H1 (cell line): ENCODE data around the gene NBPF3. TPM values are rescaled to one million over a fixed set of nuclear protein-coding genes. Genes with fewer than 3 reads are reported as not detected.

Experiments
- ATF3 ChIP-seq: IDR thresholded peaks from 2 replicates; pipeline ENCODE4 v1.6.1; 2011; ENCODE audit warnings: low read depth, mild to moderate bottlenecking, low read length; ENCODE audit not compliant: insufficient read depth
- CBX8 ChIP-seq: fragments of 300-800, 300-1000 bp; sonication (generic); IDR thresholded peaks from 2 replicates; pipeline ENCODE4 v1.7.1; 2016; ENCODE audit warnings: low read depth, low read length, borderline replicate concordance
- CHD1 ChIP-seq: IDR thresholded peaks from 2 replicates; pipeline ENCODE4 v1.6.1; 2012; ENCODE audit warnings: low read depth, low read length, improper control_type of control experiment
- CHD7 ChIP-seq: fragments of 300-600 bp; sonication (generic); IDR thresholded peaks from 2 replicates; pipeline ENCODE4 v1.7.1; 2012; ENCODE audit warnings: low read length, moderate library complexity, mild to moderate bottlenecking, inconsistent platforms; ENCODE audit not compliant: insufficient replicate concordance
- JUN ChIP-seq: IDR thresholded peaks from 2 replicates; pipeline ENCODE4 v1.6.1; 2011; ENCODE audit warnings: low read depth, mild to moderate bottlenecking, improper control_type of control experiment, low read length
- KDM1A ChIP-seq: fragments of 200-600, 300-600 bp; sonication (generic); IDR thresholded peaks from 2 replicates; pipeline ENCODE4 v1.7.1; 2016; ENCODE audit warnings: mild to moderate bottlenecking, low read length, borderline replicate concordance
- polyA plus RNA-seq, 7 experiments: library from polyadenylated mRNA; depleted of rRNA in 3 of 7; stranded (reverse) in 5 of 7; unstranded in 2 of 7; fragments of >200 nt in 5 of 7; fragments of 200-250 nt in 2 of 7; gene quantifications; 1 replicate in 5 of 7; 2 replicates in 1 of 7; 4 replicates in 1 of 7; pipeline versions ENCODE4 v1.2.1 to v1.2.3, GENCODE V29; 2011 to 2013; ENCODE audit warnings: missing spikeins in 2 of 7, mixed read lengths in 2 of 7
- total RNA-seq: library from RNA; stranded (reverse); fragmentation: NEBNext Ultra II Directional; extraction: Animal tissue kit (Norgen Biotek cat#: 25700); gene quantifications from 2 replicates; pipeline ENCODE4 v1.2.1, GENCODE V29; 2021

NBPF3 gene
- total and polyA plus RNA-seq, 2 of the 8 experiments (the other 6 are each of a cell fraction or from before 2014, with no cell fraction given), result 3.8 to 4.3 TPM

GRCh38 chr1:21518774-21519455, 79.0 kb downstream of the NBPF3 start (continued):
- TF ChIP-seq CHD7, result no peak
- no peak for TF ChIP-seq JUN
- no peak for TF ChIP-seq KDM1A
- no peak for TF ChIP-seq ATF3
- TF ChIP-seq CBX8, result no peak
- no peak for TF ChIP-seq CHD1
